Peyer's patch (tissue), 4 donors: ENCODE data around the gene PPP2R2D. TPM values are rescaled to one million over a fixed set of nuclear protein-coding genes. Genes with fewer than 3 reads are reported as not detected.

Experiments used
- DNase-seq, 3 donors: peaks; one replicate each; pipeline ENCODE4 v3.0.0-alpha.2; 2017 to 2019
- H3K27ac ChIP-seq, 4 donors: fragments of 200-600 bp; sonication (generic); one replicate each; pipeline ENCODE4 v1.5.1; 2016 to 2019
- H3K27me3 ChIP-seq, 2 donors: fragments of 200-600 bp; sonication (generic); one replicate each; pipeline ENCODE4 v1.5.1; 2019
- H3K36me3 ChIP-seq, 3 donors: fragments of 200-600 bp; sonication (generic); one replicate each; pipeline ENCODE4 v1.5.1; 2016 to 2019
- H3K4me1 ChIP-seq, 4 donors: fragments of 200-600 bp; sonication (generic); one replicate each; pipeline ENCODE4 v1.5.1; 2016 to 2019
- H3K4me3 ChIP-seq, 4 donors: fragments of 200-600 bp; sonication (generic); 1 replicate in 3 of 4; 2 replicates in 1 of 4; pipeline ENCODE4 v1.5.1; 2016 to 2019; ENCODE audit warnings: mild to moderate bottlenecking in 1 of 4
- H3K9me3 ChIP-seq, 4 donors: fragments of 200-600 bp; sonication (generic); one replicate each; pipeline ENCODE4 v1.5.1; 2016 to 2019; ENCODE audit warnings: mild to moderate bottlenecking in 1 of 4
- POLR2A ChIP-seq, 2 donors: fragments of 450-650 bp; IDR thresholded peaks; one replicate each; pipeline ENCODE4 v1.5.1; 2017; ENCODE audit warnings: antibody characterized with exemption in 2 of 2, mild to moderate bottlenecking in 2 of 2, moderate library complexity in 2 of 2
- total RNA-seq, 4 donors: library from RNA; depleted of rRNA; stranded (reverse); fragments of >200 nt; gene quantifications; one replicate each; pipeline ENCODE4 v1.1.0, GENCODE V29; 2016
- TF ChIP-seq, protein P1 (sequence below), 6 experiments: fragments of 450-650 bp in 4 of 6; fragments of 200-600 bp in 2 of 6; sonication (generic) in 1 of 6; IDR thresholded peaks; one replicate each; pipeline ENCODE4 v1.5.1; 2017 to 2019; ENCODE audit warnings: antibody characterized with exemption in 6 of 6, mild to moderate bottlenecking in 3 of 6, moderate library complexity in 1 of 6

The PPP2R2D gene
- total RNA-seq, 4 donors from 2014 or later, result 34.3 to 87.5 (median 48.5) TPM

DNA sequence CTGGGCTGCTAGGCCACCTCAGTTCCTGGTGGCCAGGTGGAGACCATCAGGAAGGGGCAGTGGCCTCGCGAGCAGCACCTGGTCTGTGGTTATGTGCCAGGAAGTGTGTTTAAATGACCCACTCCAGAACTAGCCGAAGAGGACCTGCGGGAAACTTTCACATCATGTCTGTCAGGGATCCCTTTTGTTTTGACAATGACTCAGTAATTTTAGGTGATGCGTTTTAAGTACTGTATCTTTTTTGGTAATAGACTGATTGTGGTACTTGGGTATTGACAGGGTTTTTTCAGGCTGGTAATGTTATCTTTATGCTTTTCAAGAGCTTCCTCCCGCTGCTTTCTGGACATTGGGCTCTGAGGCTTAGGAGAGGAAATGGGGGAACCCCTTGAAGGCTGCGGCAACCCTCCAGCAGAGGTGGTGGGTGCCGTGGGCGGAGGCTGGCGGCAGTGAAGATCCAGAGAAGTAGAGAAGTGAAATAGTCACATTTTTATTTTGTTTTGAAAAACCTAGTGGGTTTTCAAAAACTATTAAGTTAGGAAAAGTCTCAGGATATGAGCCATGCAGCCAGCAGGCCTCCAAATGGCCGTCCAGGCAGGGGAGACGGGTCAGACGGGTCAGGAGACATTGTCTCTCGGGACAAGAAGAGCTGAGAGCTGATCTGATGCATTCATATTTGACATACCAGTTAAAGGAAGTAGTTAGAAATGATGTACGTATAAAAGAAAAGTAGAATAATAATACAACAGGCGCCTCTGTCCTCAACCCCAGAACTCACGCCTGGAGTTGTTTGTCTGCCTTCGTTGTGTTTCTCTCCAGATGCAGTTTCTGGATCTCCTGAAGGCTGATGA, 27.7 kb downstream of the PPP2R2D start:
- H3K27me3 ChIP-seq, result no peaks in the 10 kb centered on the region
- no peaks in the 10 kb centered on the region for H3K9me3 ChIP-seq
- H3K27ac ChIP-seq, result no peak overlapping the region
- H3K4me1 ChIP-seq, result peaks cover 0 to 18% (median 5%) of the 10 kb centered on the region in 4 donors
- TF ChIP-seq, protein P1, sequence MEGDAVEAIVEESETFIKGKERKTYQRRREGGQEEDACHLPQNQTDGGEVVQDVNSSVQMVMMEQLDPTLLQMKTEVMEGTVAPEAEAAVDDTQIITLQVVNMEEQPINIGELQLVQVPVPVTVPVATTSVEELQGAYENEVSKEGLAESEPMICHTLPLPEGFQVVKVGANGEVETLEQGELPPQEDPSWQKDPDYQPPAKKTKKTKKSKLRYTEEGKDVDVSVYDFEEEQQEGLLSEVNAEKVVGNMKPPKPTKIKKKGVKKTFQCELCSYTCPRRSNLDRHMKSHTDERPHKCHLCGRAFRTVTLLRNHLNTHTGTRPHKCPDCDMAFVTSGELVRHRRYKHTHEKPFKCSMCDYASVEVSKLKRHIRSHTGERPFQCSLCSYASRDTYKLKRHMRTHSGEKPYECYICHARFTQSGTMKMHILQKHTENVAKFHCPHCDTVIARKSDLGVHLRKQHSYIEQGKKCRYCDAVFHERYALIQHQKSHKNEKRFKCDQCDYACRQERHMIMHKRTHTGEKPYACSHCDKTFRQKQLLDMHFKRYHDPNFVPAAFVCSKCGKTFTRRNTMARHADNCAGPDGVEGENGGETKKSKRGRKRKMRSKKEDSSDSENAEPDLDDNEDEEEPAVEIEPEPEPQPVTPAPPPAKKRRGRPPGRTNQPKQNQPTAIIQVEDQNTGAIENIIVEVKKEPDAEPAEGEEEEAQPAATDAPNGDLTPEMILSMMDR (IDR thresholded peaks at IDR 0.05), result no peak
- no peak for TF ChIP-seq POLR2A (IDR thresholded peaks at IDR 0.05)
- no peak for DNase-seq
- no peaks in the 10 kb centered on the region for H3K36me3 ChIP-seq
- H3K4me3 ChIP-seq, result no peak overlapping the region

DNA sequence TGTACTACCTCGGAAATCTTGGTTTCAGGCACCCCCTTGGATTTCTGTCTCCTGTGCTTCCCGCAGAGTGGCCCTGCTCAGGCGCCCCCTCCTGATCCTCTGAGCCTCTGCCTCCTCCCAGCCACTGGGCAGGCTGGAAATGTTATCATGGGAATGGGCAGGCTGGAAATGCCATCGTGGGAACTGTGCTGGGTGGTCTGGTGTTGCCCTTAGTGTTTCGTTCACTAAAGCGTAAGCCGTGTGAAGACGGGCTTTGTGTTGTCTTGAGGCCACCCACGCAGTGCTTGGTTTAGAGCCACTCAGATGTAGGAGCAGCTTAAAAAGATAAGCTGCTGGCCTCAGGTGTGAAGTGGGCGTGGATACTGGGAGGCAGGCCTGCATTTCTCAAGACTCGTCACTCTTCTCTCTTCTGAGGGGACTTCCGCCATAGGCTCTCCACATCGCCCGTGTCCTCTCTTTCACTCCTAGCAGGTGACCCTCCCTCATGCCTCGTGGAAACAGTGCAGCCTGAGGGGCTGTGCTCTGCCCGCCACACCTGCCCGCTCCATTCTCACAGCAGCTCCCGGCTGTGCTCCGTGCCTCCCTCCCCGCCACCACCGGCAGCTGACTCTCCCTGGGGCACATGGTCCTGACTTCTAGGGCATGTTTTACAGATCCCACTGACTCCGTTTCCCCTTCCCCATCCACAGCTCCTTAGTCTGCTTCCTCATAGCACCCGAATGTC, 28.5 kb downstream of the PPP2R2D start:
- H3K27ac ChIP-seq, result no peak overlapping the region
- H3K9me3 ChIP-seq, result no peaks in the 10 kb centered on the region
- TF ChIP-seq, protein P1 (IDR thresholded peaks at IDR 0.05), result no peak

DNA sequence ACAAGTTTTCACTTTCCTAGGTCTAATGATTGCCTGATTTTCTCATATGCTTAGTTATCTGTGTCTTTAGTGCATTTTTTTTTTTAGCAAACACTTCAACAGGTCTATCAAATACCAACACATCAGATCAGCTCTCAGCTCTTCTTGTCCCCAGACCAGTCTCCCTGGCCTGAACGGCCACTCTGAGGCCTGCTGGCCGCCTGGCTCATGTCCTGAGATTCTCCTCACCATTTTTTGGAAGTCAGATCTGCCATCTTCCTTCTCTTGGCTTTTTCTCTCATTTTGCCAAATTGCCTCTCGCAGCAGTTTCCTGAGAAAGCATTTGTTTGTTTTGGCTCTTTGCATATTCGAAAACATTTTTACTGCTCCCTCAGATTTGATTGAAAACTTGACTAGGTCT, 29.3 kb downstream of the PPP2R2D start:
- DNase-seq, result no peak

More for the DNA sequence above, 28.5 kb downstream of the PPP2R2D start:
- no peak for DNase-seq
- Histone ChIP-seq H3K4me1 (peaks cover 0 to 18% (median 5%) of the 10 kb centered on the region in 4 donors), H3K4me3 (no peak overlapping the region), H3K27me3 (no peaks in the 10 kb centered on the region), H3K36me3 (no peaks in the 10 kb centered on the region)

DNA sequence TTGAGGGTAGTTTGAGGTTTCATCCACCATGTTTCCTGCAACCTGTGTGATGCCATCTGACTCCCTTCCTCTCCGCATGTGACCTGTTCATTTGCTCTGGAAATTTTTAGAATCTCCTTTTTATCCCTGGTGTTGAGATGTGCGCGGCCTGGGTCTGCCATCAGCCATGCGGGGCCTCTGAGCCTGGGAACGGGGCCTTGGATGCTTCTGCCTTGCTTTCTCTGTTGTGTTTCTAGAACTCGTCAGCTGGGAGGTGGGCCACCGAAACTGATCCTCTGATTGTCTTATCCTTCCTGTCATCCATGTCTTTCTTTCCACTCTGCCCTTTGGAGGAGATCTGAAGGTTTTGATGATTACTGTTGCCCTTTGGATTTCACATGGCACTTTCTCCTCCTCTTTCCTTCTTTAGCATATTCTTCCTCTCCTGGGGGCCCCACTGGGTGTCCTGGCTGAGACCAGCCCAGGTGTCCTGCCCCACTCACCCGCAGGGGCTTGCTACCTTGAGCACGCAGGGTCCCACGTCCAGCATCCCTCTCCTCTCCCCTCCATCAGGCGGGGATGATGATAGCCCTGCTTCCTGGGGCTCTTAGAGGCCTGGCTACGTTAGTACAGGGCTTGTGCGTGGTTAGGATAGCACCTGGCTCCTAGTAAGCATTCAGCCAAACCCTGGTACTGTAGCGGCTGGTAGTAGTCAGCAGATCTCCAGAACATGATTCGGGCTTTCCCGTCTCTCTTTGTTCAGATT, 29.9 kb downstream of the PPP2R2D start:
- no peak overlapping the region for H3K4me3 ChIP-seq
- TF ChIP-seq, protein P1 (IDR thresholded peaks at IDR 0.05), result no peak
- no peak for TF ChIP-seq POLR2A (IDR thresholded peaks at IDR 0.05)
- H3K4me1 ChIP-seq, result peaks cover 0 to 18% (median 5%) of the 10 kb centered on the region in 4 donors
- no peaks in the 10 kb centered on the region for H3K9me3 ChIP-seq
- H3K36me3 ChIP-seq, result peaks cover 0 to 6% (median 0%) of the 10 kb centered on the region in 3 donors
- no peak for DNase-seq
- H3K27me3 ChIP-seq, result no peaks in the 10 kb centered on the region
- no peak overlapping the region for H3K27ac ChIP-seq

More for the DNA sequence above, 29.3 kb downstream of the PPP2R2D start:
- no peaks in the 10 kb centered on the region for H3K27me3 ChIP-seq
- H3K9me3 ChIP-seq, result no peaks in the 10 kb centered on the region
- H3K4me3 ChIP-seq, result no peak overlapping the region
- peaks cover 0 to under 1% (median 0%) of the 10 kb centered on the region in 3 donors for H3K36me3 ChIP-seq
- peaks cover 0 to 18% (median 5%) of the 10 kb centered on the region in 4 donors for H3K4me1 ChIP-seq
- no peak overlapping the region for H3K27ac ChIP-seq
- TF ChIP-seq POLR2A (IDR thresholded peaks at IDR 0.05), result no peak
- TF ChIP-seq, protein P1 (IDR thresholded peaks at IDR 0.05), result no peak

DNA sequence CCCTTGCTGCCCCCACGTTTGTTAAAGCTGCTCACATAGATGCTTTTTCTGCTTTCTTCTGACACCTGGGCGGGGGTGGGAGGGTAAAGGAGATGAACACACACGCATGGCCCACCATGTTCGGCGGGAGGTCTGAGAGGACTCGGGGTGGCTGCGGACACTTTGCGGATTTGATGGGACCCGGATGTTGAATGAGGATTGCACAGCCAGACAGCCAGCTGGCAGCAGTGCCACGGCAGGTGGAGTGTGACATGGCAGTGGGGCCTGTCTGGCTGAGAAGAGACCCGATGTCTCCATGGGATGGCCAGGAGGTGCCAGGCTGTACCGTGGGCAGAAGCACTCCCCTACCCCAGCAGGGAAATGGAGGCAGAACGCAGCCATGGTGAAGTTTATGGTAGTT, 31.2 kb downstream of the PPP2R2D start:
- H3K4me1 ChIP-seq, result peaks cover 0 to 18% (median 5%) of the 10 kb centered on the region in 4 donors
- peaks cover 0 to 16% (median 0%) of the 10 kb centered on the region in 3 donors for H3K36me3 ChIP-seq
- H3K4me3 ChIP-seq, result no peak overlapping the region
- no peak for TF ChIP-seq POLR2A (IDR thresholded peaks at IDR 0.05)
- TF ChIP-seq, protein P1 (IDR thresholded peaks at IDR 0.05), result no peak
- no peaks in the 10 kb centered on the region for H3K27me3 ChIP-seq
- H3K27ac ChIP-seq, result no peak overlapping the region
- H3K9me3 ChIP-seq, result no peaks in the 10 kb centered on the region
- no peak for DNase-seq
